ENCODE data around the gene CKS1B.

DNA sequence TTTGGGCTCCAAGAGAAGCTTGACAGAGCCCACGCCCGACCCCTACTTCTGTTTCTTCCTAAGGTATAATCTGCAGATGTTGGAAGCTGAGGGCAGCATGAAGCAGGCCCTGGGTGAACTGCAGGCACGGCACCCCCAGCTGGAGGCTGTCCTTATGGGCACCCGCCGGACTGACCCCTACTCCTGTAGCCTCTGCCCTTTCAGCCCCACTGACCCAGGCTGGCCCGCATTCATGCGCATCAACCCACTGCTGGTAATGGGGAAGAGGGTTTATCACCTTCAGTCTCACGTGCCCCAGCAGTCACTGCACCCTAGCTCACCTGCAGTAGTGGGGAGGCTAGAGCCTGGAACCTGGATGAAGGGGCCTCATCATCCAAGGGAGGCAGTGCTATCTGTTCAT, 15.8 kb downstream of the CKS1B start:
- TF ChIP-seq, protein P1, sequence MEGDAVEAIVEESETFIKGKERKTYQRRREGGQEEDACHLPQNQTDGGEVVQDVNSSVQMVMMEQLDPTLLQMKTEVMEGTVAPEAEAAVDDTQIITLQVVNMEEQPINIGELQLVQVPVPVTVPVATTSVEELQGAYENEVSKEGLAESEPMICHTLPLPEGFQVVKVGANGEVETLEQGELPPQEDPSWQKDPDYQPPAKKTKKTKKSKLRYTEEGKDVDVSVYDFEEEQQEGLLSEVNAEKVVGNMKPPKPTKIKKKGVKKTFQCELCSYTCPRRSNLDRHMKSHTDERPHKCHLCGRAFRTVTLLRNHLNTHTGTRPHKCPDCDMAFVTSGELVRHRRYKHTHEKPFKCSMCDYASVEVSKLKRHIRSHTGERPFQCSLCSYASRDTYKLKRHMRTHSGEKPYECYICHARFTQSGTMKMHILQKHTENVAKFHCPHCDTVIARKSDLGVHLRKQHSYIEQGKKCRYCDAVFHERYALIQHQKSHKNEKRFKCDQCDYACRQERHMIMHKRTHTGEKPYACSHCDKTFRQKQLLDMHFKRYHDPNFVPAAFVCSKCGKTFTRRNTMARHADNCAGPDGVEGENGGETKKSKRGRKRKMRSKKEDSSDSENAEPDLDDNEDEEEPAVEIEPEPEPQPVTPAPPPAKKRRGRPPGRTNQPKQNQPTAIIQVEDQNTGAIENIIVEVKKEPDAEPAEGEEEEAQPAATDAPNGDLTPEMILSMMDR (IDR thresholded peaks at IDR 0.05), result no peak
- no peak for TF ChIP-seq NFYB (CRISPR knock-in tag; conservative IDR thresholded peaks at IDR 0.05; ENCODE audit: low read depth)
- TF ChIP-seq, protein P2, sequence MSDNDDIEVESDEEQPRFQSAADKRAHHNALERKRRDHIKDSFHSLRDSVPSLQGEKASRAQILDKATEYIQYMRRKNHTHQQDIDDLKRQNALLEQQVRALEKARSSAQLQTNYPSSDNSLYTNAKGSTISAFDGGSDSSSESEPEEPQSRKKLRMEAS (CRISPR knock-in tag; IDR thresholded peaks at IDR 0.05), result no peak
- TF ChIP-seq, protein P3, sequence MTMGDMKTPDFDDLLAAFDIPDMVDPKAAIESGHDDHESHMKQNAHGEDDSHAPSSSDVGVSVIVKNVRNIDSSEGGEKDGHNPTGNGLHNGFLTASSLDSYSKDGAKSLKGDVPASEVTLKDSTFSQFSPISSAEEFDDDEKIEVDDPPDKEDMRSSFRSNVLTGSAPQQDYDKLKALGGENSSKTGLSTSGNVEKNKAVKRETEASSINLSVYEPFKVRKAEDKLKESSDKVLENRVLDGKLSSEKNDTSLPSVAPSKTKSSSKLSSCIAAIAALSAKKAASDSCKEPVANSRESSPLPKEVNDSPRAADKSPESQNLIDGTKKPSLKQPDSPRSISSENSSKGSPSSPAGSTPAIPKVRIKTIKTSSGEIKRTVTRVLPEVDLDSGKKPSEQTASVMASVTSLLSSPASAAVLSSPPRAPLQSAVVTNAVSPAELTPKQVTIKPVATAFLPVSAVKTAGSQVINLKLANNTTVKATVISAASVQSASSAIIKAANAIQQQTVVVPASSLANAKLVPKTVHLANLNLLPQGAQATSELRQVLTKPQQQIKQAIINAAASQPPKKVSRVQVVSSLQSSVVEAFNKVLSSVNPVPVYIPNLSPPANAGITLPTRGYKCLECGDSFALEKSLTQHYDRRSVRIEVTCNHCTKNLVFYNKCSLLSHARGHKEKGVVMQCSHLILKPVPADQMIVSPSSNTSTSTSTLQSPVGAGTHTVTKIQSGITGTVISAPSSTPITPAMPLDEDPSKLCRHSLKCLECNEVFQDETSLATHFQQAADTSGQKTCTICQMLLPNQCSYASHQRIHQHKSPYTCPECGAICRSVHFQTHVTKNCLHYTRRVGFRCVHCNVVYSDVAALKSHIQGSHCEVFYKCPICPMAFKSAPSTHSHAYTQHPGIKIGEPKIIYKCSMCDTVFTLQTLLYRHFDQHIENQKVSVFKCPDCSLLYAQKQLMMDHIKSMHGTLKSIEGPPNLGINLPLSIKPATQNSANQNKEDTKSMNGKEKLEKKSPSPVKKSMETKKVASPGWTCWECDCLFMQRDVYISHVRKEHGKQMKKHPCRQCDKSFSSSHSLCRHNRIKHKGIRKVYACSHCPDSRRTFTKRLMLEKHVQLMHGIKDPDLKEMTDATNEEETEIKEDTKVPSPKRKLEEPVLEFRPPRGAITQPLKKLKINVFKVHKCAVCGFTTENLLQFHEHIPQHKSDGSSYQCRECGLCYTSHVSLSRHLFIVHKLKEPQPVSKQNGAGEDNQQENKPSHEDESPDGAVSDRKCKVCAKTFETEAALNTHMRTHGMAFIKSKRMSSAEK (CRISPR knock-in tag; IDR thresholded peaks at IDR 0.05; ENCODE audit: borderline replicate concordance), result no peak
- no peak for TF ChIP-seq ESRRA (CRISPR knock-in tag; IDR thresholded peaks at IDR 0.05; ENCODE audit: borderline replicate concordance)
- TF ChIP-seq, protein P4, sequence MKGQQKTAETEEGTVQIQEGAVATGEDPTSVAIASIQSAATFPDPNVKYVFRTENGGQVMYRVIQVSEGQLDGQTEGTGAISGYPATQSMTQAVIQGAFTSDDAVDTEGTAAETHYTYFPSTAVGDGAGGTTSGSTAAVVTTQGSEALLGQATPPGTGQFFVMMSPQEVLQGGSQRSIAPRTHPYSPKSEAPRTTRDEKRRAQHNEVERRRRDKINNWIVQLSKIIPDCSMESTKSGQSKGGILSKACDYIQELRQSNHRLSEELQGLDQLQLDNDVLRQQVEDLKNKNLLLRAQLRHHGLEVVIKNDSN (CRISPR knock-in tag; IDR thresholded peaks at IDR 0.05), result no peak
- TF ChIP-seq ATF1 (CRISPR knock-in tag; IDR thresholded peaks at IDR 0.05), result no peak
- TF ChIP-seq TCF7 (CRISPR knock-in tag; IDR thresholded peaks at IDR 0.05; ENCODE audit: low read depth), result no peak
- TF ChIP-seq, protein P5, sequence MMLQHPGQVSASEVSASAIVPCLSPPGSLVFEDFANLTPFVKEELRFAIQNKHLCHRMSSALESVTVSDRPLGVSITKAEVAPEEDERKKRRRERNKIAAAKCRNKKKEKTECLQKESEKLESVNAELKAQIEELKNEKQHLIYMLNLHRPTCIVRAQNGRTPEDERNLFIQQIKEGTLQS (CRISPR knock-in tag; conservative IDR thresholded peaks at IDR 0.05), result no peak
- no peak for TF ChIP-seq SMAD3 (CRISPR knock-in tag; IDR thresholded peaks at IDR 0.05; ENCODE audit: borderline replicate concordance)
- TF ChIP-seq GTF2I (CRISPR knock-in tag; conservative IDR thresholded peaks at IDR 0.05), result no peak
